Loucy (cell line): ENCODE data around the gene OR4F6.

Source experiments
- H2AFZ ChIP-seq: fragments of 200-600 bp; sonication (generic); 2 replicates; pipeline ENCODE4 v1.6.0; 2016; ENCODE audit warnings: antibody characterized with exemption, mild to moderate bottlenecking, low read length, moderate library complexity
- H3F3A ChIP-seq: fragments of 200-600 bp; 2 replicates; pipeline ENCODE4 v1.6.0; 2016; ENCODE audit warnings: antibody characterized with exemption, low read depth, mild to moderate bottlenecking
- H3K27me3 ChIP-seq: fragments of 200-600 bp; sonication (generic); 2 replicates; pipeline ENCODE4 v1.6.1; 2014; ENCODE audit warnings: low read length, mild to moderate bottlenecking; ENCODE audit not compliant: insufficient read depth, poor library complexity, severe bottlenecking
- H3K36me3 ChIP-seq: fragments of 200-600 bp; sonication (generic); 2 replicates; pipeline ENCODE4 v1.6.1; 2016; ENCODE audit warnings: low read length; ENCODE audit not compliant: insufficient read depth
- H3K4me1 ChIP-seq: fragments of 200-600 bp; sonication (generic); 2 replicates; pipeline ENCODE4 v1.5.1; 2014; ENCODE audit warnings: low read length, mild to moderate bottlenecking; ENCODE audit not compliant: insufficient read depth, poor library complexity, severe bottlenecking
- H3K4me2 ChIP-seq: fragments of 200-600 bp; sonication (generic); 2 replicates; pipeline ENCODE4 v1.6.0; 2014; ENCODE audit warnings: antibody characterized with exemption, low read length, low read depth, mild to moderate bottlenecking; ENCODE audit not compliant: poor library complexity, severe bottlenecking
- H3K4me3 ChIP-seq: fragments of 200-600 bp; sonication (generic); 2 replicates; pipeline ENCODE4 v1.5.1; 2014; ENCODE audit warnings: low read length, mild to moderate bottlenecking, mixed read lengths; ENCODE audit not compliant: poor library complexity, severe bottlenecking
- H3K79me2 ChIP-seq: fragments of 200-600 bp; sonication (generic); 2 replicates; pipeline ENCODE4 v1.6.1; 2014; ENCODE audit warnings: low read length; ENCODE audit not compliant: insufficient read depth
- H3K9ac ChIP-seq: fragments of 200-600 bp; sonication (generic); 2 replicates; pipeline ENCODE4 v1.6.0; 2014; ENCODE audit warnings: mild to moderate bottlenecking, low read depth, low read length, moderate library complexity; ENCODE audit not compliant: poor library complexity, severe bottlenecking
- H3K9me2 ChIP-seq: fragments of 200-600 bp; sonication (generic); replicated peaks from 2 replicates; pipeline ENCODE4 v1.6.1; 2016; ENCODE audit warnings: low read depth, low read length, mixed read lengths
- H3K9me3 ChIP-seq: fragments of 200-600 bp; sonication (generic); 2 replicates; pipeline ENCODE4 v1.6.1; 2014; ENCODE audit warnings: mild to moderate bottlenecking, antibody characterized with exemption, low read length, low read depth; ENCODE audit not compliant: insufficient read depth
- H4K20me1 ChIP-seq: fragments of 200-600 bp; sonication (generic); 2 replicates; pipeline ENCODE4 v1.6.0; 2014; ENCODE audit warnings: antibody characterized with exemption, low read length, mild to moderate bottlenecking; ENCODE audit not compliant: insufficient read depth, poor library complexity, severe bottlenecking
- CTCF ChIP-seq: fragments of 200-600 bp; sonication (generic); conservative IDR thresholded peaks from 2 replicates; pipeline ENCODE4 v1.5.1; 2014; ENCODE audit warnings: mild to moderate bottlenecking, antibody characterized with exemption, low read length
- EZH2phosphoT487 ChIP-seq: fragments of 200-600 bp; IDR thresholded peaks from 2 replicates; pipeline ENCODE4 v1.6.1; 2018; ENCODE audit warnings: antibody characterized with exemption, mild to moderate bottlenecking, moderate library complexity, borderline replicate concordance

OR4F6 gene

GRCh38 chr15:101801048-101801447 is 2.3 kb upstream of the OR4F6 start:
- Histone ChIP-seq H3K4me1 (no peaks in the 10 kb centered on the region), H4K20me1 (no peaks in the 10 kb centered on the region), H3K4me3 (no peak overlapping the region), H3K79me2 (no peaks in the 10 kb centered on the region), H3K9ac (no peak overlapping the region), H3K4me2 (no peak overlapping the region), H3K9me3 (no peaks in the 10 kb centered on the region), H3F3A (no peaks in the 10 kb centered on the region), H3K27me3 (no peaks in the 10 kb centered on the region), H3K9me2 (no peaks in the 10 kb centered on the region), H3K36me3 (no peaks in the 10 kb centered on the region), H2AFZ (no peak overlapping the region)
- TF ChIP-seq EZH2phosphoT487: no peak

- no peaks in the 10 kb centered on the region for H3K79me2 ChIP-seq
- no peaks in the 10 kb centered on the region for H3F3A ChIP-seq
- H3K4me2 ChIP-seq: no peak overlapping the region
- no peak overlapping the region for H3K9ac ChIP-seq
- H4K20me1 ChIP-seq: no peaks in the 10 kb centered on the region
- H3K36me3 ChIP-seq: no peaks in the 10 kb centered on the region
- no peak overlapping the region for H3K4me3 ChIP-seq
- no peak for TF ChIP-seq EZH2phosphoT487
- no peak for TF ChIP-seq CTCF
- H2AFZ ChIP-seq: no peak overlapping the region
- H3K4me1 ChIP-seq: no peaks in the 10 kb centered on the region
- no peaks in the 10 kb centered on the region for H3K27me3 ChIP-seq
- H3K9me2 ChIP-seq: no peaks in the 10 kb centered on the region
- H3K9me3 ChIP-seq: no peaks in the 10 kb centered on the region; the same call in 1 of the 2 replicates
Measured at GRCh38 chr15:101803676-101804075, 367 bp downstream of the OR4F6 start.

- Histone ChIP-seq H3K9ac (no peak overlapping the region), H3K9me3 (no peaks in the 10 kb centered on the region; the same call in 1 of the 2 replicates), H3K4me1 (no peaks in the 10 kb centered on the region), H3K4me3 (no peak overlapping the region), H4K20me1 (no peaks in the 10 kb centered on the region), H3K4me2 (no peak overlapping the region), H3K27me3 (no peaks in the 10 kb centered on the region), H3K36me3 (no peaks in the 10 kb centered on the region), H2AFZ (no peak overlapping the region), H3F3A (no peaks in the 10 kb centered on the region), H3K79me2 (no peaks in the 10 kb centered on the region), H3K9me2 (no peaks in the 10 kb centered on the region)
- TF ChIP-seq CTCF (no peak), EZH2phosphoT487 (no peak)
Measured at GRCh38 chr15:101804375-101804774, 1.1 kb downstream of the OR4F6 start.

GRCh38 chr15:101804941-101805340 is 1.6 kb downstream of the OR4F6 start:
- Histone ChIP-seq H3K9ac (no peak overlapping the region), H3K9me2 (no peaks in the 10 kb centered on the region), H3K4me1 (no peaks in the 10 kb centered on the region), H3K36me3 (no peaks in the 10 kb centered on the region), H3F3A (no peaks in the 10 kb centered on the region), H3K27me3 (no peaks in the 10 kb centered on the region), H3K4me3 (no peak overlapping the region), H3K9me3 (no peaks in the 10 kb centered on the region; the same call in 1 of the 2 replicates), H3K79me2 (no peaks in the 10 kb centered on the region), H4K20me1 (no peaks in the 10 kb centered on the region), H2AFZ (no peak overlapping the region), H3K4me2 (no peak overlapping the region)
- no peak for TF ChIP-seq CTCF
- no peak for TF ChIP-seq EZH2phosphoT487
